ENCODE data around the gene SUFU. TPM values are rescaled to one million over a fixed set of nuclear protein-coding genes. Genes with fewer than 3 reads are reported as not detected.

The SUFU gene
- total and polyA plus RNA-seq, 2 experiments from 2014 or later: 2.8 to 5.6 TPM

DNA sequence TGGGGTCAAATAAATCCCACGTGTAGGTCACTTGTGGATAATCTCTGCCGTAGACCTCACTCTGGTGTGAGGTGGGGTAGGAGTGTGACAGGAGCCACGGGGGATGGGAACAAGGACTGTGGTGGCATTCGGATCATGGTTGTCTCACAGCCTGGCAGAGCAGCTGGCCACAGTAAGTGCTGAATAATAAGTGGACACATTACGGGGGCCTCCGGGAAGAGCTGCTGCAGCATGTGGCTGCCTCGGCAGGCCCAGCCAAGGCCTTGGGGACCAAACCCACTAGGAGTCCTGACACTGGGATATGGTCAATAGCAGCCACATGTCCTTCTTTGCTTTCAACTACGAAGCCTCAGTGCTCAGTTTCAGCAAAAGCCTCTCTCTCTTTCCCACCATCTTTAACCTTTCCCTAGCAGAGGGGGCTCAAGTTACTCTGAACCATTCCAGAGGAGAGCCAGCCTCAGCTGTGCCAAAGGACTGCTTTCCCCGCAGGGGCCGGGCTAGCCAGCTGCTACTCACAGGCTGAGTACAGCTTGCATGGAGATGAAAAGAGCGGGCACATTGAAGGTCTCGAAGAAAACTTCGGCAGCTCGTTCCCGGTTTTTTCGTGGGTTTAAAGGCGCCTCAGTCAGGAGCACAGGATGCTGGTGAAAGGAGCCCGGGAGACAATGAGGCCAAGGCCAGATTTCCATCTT lies 18.5 kb upstream of the SUFU start (continued):
- TF ChIP-seq, protein P1, sequence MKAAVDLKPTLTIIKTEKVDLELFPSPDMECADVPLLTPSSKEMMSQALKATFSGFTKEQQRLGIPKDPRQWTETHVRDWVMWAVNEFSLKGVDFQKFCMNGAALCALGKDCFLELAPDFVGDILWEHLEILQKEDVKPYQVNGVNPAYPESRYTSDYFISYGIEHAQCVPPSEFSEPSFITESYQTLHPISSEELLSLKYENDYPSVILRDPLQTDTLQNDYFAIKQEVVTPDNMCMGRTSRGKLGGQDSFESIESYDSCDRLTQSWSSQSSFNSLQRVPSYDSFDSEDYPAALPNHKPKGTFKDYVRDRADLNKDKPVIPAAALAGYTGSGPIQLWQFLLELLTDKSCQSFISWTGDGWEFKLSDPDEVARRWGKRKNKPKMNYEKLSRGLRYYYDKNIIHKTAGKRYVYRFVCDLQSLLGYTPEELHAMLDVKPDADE (IDR thresholded peaks at IDR 0.05): no peak
- TF ChIP-seq EZH2 (IDR thresholded peaks at IDR 0.05; ENCODE audit: low read depth, unreplicated experiment): no peak
- TF ChIP-seq ZNF114 (CRISPR knock-in tag; IDR thresholded peaks at IDR 0.05): no peak
- TF ChIP-seq ZNF331 (CRISPR knock-in tag; IDR thresholded peaks at IDR 0.05; ENCODE audit: low read depth): no peak
- TF ChIP-seq POLR2AphosphoS5 (IDR thresholded peaks at IDR 0.05; ENCODE audit: low read depth): no peak
- no peak for TF ChIP-seq JUNB (IDR thresholded peaks at IDR 0.05; ENCODE audit: unreplicated experiment)
- no peak for TF ChIP-seq CTCF (conservative IDR thresholded peaks at IDR 0.05; ENCODE audit: low read depth in 2 of 2)

DNA sequence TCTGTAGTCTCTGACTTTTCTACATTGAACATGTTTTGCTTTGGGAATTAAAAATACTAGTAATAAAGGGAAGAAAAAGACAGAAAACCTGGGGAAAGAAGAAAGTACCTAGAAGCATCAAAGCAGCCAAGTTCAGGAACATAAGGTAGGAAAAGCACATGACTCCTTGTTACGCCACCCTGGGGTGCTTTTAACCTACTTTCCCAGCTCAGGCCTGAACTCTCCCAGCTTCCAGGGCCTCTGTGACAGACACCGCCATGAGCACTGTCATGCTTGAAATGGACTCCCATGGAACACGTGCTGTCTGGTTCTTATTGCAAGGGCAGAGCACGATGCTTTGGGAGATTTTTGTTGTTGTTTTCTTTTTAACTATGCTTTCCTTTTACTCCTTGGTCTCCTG lies 12.6 kb upstream of the SUFU start:
- ATAC-seq (no peak), DNase-seq (ENCODE audit: low spot score) (no peak)
- Mint-ChIP-seq H3K4me1 (no peaks in the 10 kb centered on the region), H3K4me3 (no peak overlapping the region), H3K27ac (no peak overlapping the region), H3K36me3 (ENCODE audit: low read depth) (peaks cover 30% of the 10 kb centered on the region), H3K9me3 (no peaks in the 10 kb centered on the region), H3K27me3 (ENCODE audit: insufficient read depth, low read depth, poor library complexity) (peaks cover 1% of the 10 kb centered on the region)
- no peaks in the 10 kb centered on the region for H3K4me1 ChIP-seq (ENCODE audit: insufficient read depth)
- H3F3A ChIP-seq (replicated peaks; ENCODE audit: low read depth): no peaks in the 10 kb centered on the region
- H3K36me3 ChIP-seq (ENCODE audit: insufficient read depth): peaks cover 20% of the 10 kb centered on the region; the same call in 1 of the 2 replicates
- no peak overlapping the region for H3K4me2 ChIP-seq
- TF ChIP-seq CREB1 (CRISPR knock-in tag; IDR thresholded peaks at IDR 0.05; ENCODE audit: low read depth) (no peak), NANOG (IDR thresholded peaks at IDR 0.05; ENCODE audit: borderline replicate concordance) (no peak), ZNF462 (CRISPR knock-in tag; IDR thresholded peaks at IDR 0.05) (no peak)
- TF ChIP-seq, protein P1 (IDR thresholded peaks at IDR 0.05): no peak
- no peaks in the 10 kb centered on the region for H3K9me2 ChIP-seq (ENCODE audit: insufficient read depth)
- H3K27ac ChIP-seq (ENCODE audit: low read depth): no peak overlapping the region
- H2AFZ ChIP-seq: no peak overlapping the region
- no peaks in the 10 kb centered on the region for H3K27me3 ChIP-seq (ENCODE audit: insufficient read depth)
- H4K20me1 ChIP-seq (replicated peaks; ENCODE audit: insufficient read depth): peaks cover 45% of the 10 kb centered on the region
- H3K79me2 ChIP-seq (replicated peaks; ENCODE audit: insufficient read depth): peaks cover 26% of the 10 kb centered on the region
- no peak overlapping the region for H3K4me3 ChIP-seq
